Measurements from ENCODE around the gene AMD1.

AMD1 gene

DNA sequence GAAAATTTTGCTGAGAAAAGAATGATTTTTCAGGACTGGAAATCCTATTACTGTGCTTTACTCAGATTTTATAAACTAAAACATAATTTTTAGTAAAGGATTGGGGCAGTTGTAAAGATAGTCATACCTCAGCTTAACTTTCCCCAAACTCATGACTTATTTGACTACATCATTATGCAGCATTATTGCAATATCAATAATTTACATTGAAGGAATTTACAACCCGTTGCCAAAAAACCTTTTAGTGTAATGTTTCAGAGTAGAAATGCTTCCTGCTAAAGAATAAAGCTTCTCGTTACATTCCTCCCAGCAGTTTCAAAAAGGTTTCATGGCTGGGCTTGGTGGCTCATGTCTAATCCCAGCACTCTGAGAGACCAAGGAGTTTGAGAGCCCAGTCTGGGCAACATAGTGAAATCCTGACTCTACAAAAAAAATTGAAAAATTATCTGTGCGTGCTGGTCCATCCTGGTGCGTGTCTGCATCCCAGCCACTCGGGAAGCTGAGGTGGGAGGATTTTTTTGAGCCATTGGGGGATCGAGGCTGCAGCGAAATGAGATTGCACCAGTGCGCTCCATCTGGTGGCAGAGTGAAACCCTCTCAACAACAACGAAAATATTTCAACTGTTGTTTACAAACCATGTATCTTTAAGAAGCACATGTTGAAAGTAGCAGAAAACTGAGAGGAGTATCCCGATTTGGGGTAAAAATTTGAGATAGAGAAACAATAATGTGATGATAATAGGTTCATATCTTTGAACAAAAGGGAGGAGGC lies 4.4 kb downstream of the AMD1 start:
- TF ChIP-seq, protein P1, sequence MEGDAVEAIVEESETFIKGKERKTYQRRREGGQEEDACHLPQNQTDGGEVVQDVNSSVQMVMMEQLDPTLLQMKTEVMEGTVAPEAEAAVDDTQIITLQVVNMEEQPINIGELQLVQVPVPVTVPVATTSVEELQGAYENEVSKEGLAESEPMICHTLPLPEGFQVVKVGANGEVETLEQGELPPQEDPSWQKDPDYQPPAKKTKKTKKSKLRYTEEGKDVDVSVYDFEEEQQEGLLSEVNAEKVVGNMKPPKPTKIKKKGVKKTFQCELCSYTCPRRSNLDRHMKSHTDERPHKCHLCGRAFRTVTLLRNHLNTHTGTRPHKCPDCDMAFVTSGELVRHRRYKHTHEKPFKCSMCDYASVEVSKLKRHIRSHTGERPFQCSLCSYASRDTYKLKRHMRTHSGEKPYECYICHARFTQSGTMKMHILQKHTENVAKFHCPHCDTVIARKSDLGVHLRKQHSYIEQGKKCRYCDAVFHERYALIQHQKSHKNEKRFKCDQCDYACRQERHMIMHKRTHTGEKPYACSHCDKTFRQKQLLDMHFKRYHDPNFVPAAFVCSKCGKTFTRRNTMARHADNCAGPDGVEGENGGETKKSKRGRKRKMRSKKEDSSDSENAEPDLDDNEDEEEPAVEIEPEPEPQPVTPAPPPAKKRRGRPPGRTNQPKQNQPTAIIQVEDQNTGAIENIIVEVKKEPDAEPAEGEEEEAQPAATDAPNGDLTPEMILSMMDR (conservative IDR thresholded peaks at IDR 0.05; ENCODE audit: low read length), result peak; percentile 69
- peak overlapping the region; percentile 6; the same call in 1 of the 2 replicates for H3K4me3 ChIP-seq (ENCODE audit: low read length)
- DNase-seq (ENCODE audit: low read depth), result peak; percentile 48

DNA sequence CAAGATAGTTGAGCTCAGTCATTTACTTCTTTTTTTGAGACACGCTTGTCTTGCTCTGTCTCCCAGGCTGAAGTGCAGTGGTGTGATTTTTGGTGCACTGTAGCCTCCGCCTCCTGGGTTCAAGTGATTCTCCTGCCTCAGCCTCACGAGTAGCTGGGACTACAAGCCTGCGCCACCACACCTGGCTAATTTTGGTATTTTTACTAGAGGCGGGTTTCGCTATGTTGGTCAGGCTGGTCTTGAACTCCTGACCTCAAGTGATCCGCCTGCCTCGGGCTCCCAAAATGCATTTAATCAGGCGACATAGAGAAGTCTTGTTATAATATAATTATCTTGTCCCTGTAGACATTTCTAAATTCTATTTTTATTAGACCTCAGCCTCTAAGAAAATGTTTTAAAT lies 6.1 kb downstream of the AMD1 start:
- H3K4me3 ChIP-seq (ENCODE audit: low read length), result no peak overlapping the region
- no peak for DNase-seq (ENCODE audit: low read depth)
- TF ChIP-seq, protein P1 (conservative IDR thresholded peaks at IDR 0.05; ENCODE audit: low read length), result no peak

GRCh38 chr6:110881546-110882273 lies 7.1 kb downstream of the AMD1 start:
- TF ChIP-seq, protein P1 (conservative IDR thresholded peaks at IDR 0.05; ENCODE audit: low read length), result no peak
- no peak overlapping the region for H3K4me3 ChIP-seq (ENCODE audit: low read length)
- no peak for DNase-seq (ENCODE audit: low read depth)

DNA sequence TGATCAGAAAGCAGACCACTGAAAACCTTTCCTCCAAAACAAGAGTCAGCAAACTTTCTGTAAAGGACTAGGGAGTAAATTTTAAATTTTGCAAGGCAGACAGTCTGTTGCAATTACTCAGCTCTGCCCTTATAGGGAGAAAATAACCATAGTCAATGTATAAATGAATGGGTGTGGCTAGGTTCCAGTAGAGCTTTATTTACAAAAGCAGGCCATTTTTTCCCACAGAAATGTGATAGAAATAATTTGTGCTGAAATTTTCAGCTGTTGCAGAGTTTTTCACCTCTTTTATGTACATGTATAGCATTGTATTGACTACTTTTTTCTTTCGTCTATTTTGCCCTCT lies 7.7 kb downstream of the AMD1 start:
- DNase-seq (ENCODE audit: low read depth), result peak; percentile 17
- no peak overlapping the region for H3K4me3 ChIP-seq (ENCODE audit: low read length)

GRCh38 chr6:110882824-110883554 lies 8.4 kb downstream of the AMD1 start:
- DNase-seq (ENCODE audit: low read depth), result no peak
- no peak overlapping the region for H3K4me3 ChIP-seq (ENCODE audit: low read length)
- TF ChIP-seq, protein P1 (conservative IDR thresholded peaks at IDR 0.05; ENCODE audit: low read length), result no peak

More for the DNA sequence above, 7.7 kb downstream of the AMD1 start:
- TF ChIP-seq, protein P1 (conservative IDR thresholded peaks at IDR 0.05; ENCODE audit: low read length), result no peak

DNA sequence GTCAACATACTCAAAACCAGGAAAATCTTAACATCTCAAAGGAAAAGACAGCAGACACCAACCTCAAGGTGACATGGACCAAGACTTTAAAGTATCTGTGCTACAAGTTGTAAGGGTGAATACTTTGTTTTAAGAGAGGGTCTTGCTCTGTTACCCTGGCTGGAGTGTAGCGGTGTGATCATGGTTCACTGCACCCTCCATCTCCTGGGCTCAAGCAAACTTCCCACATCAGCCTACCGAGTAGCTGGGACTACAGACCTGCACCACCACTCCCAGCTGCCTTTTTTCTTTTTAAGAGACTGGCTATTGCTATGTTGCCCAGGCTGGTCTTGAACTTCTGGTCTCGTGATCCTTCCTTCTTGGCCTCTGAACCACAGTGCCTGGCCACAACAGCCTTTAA lies 9.7 kb downstream of the AMD1 start:
- no peak for DNase-seq (ENCODE audit: low read depth)
- no peak overlapping the region for H3K4me3 ChIP-seq (ENCODE audit: low read length)
- TF ChIP-seq, protein P1 (conservative IDR thresholded peaks at IDR 0.05; ENCODE audit: low read length), result no peak

All from AG10803 (cell line).